Glomerular endothelial cell (primary cell): Measurements from ENCODE around the gene POU4F1. TPM values are rescaled to one million over a fixed set of nuclear protein-coding genes. Genes with fewer than 3 reads are reported as not detected.

Source experiments
- DNase-seq: peaks from one replicate; pipeline ENCODE4 v3.0.0-alpha.2; 2011; ENCODE audit warnings: low read depth, low spot score; ENCODE audit errors: extremely low read depth
- total RNA-seq: library from RNA; depleted of rRNA; stranded (reverse); fragments of >200 nt; gene quantifications from 2 replicates; pipeline ENCODE4 v1.2.3, GENCODE V29; 2015

Gene POU4F1
- total RNA-seq, 1 donor from 2014 or later: 0.12 TPM

DNA sequence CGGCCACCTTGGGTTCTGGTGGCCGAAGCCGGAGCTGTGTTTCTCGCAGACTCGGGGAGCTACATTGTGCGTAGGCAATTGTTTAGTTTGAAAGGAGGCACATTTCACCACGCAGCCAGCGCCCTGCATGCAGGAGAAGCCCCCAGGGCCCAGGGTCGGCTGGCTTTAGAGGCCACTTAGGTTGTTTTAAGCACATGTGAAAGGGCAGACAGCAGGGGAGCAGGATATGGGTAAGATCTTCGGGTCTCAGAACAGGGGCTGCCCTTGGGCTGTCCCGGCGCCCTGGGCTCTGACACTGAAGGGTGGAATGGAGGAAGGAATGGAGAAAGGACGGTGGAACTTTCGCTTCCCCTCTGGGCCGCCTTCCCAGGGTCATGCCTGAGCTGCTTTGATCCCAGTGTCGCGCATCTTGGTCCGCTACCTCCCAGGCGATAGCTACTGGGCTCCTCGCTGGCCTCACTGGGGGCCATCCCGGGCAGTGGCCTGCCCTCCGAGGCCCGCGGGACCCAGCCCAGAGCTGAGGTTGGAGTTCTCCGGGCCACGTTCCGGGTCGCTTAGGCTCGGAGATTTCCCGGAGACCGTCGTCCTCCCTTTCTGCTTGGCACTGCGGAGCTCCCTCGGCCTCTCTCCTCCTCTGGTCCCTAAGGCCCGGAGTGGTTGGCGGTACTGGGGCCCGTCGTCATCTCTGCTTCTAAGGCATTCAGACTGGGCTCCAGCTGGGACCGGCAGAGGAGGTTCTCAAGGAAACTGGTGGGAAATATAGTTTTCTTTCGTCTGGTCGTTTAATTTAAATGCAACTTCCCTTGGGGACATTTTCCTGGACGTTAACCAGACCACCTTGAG is 4.3 kb upstream of the POU4F1 start:
- DNase-seq: no peak

DNA sequence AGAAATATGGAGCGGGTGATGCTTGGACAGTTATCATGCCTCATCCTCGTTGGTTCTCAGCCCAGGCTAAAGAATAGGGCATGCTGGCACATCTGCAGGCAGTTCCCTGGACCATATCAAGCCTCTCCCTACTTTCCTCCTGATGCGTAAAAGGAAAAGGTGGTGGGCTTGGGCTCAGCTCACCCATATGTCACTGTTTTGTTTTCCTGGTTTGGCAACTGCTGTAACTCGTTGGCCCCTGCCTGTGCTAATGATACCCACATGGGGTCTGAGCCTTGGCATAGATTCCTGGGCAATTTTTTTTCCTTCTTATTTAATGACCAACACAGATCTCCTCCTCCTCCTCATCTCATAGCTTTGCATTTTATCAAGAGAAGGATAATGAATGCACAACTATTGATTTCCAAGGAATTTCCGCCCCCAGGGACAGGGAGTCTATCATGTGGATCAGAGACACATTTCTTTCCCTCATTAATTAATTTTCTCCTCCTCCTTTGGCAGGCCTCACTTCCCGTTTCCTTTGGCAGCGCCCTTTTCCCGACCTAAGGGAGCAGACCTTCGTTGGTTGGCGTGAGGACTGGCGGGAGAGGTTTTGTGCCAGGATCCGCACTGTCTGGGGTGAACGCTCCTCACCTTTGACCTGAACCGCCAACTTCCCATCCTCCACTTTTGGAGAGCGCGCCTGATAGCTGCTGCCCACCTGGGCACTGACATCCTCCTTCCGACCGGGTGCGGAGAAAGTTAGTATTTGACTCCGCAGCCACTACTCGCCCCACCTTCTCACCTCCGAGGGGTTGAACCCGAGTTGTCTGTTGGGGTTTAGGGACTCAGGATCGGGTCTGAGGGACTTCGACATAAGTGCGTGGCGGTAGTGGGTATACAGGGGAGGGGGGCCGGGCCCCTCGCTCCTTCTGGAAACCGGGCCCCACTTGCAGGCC is 3.4 kb upstream of the POU4F1 start:
- no peak for DNase-seq

DNA sequence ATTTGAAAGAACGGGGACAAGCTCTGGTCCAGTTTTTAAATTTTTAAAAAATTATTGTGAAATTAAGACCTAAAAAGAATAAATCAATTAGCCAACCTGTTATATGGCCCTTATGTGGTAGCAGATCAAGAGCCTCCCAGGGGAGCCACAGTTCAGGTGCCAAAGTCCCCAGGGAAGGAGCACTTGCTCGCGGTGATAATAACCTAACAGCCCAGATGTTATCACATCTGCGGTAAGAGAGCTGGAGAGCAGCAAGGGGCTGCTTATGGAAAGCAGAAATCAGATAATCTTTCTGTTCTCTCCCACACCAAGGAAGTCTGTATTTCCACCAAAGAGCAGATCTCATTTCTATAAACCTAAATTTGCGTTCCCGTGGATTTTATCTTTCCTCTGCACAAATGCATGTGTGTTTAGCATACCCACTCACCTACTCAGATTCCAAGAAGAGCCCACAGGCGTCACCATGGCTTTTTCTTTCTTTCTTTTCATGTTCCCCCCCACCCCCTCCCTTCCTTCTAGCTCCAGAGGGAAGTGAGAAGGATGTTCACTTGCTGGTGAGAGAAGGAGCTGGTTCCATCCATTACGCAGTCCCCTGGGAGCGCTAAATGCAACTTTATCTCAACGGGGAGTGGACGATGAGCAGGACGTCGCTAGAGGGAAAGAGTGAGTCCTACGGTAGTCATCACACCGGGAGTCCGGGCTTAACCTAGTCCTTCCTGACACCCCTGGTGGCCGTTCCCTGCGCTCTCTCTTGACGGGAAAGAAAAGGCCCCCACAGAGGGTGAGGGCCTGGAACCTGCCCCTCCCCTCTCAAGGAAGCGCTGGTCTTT is 1.6 kb upstream of the POU4F1 start:
- no peak for DNase-seq

DNA sequence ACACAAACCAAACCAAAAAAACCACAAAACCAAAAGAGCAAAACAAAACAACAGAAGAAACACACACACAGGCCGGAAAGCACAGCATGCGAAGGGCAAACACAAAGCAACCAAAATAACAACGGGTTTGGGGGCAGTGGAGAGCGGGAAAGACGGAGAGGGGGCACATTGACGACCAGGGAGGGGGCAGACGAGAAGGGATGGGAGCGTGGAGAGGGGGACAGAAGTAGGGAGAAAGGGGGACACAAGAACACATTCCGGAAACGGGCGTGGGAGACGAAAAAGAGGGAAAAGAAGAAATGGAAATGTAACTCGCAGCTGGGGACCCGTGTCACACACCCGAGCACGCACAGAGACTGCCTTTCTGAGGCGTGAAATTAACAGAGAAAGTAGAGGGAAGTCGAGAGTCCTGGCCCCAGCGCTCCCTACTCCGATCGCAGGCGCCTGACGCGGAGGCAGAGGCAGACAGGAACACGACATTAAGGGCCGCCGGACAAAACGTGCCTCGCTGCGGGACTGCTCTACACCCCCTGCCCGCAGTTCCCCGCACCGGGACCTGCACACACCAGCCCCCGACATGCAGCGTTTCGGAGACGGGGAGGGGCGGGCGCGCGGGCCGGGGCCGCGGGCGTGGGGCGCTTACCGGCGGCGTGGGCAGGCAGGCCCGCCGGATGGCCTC is 652 bp downstream of the POU4F1 start:
- no peak for DNase-seq

DNA sequence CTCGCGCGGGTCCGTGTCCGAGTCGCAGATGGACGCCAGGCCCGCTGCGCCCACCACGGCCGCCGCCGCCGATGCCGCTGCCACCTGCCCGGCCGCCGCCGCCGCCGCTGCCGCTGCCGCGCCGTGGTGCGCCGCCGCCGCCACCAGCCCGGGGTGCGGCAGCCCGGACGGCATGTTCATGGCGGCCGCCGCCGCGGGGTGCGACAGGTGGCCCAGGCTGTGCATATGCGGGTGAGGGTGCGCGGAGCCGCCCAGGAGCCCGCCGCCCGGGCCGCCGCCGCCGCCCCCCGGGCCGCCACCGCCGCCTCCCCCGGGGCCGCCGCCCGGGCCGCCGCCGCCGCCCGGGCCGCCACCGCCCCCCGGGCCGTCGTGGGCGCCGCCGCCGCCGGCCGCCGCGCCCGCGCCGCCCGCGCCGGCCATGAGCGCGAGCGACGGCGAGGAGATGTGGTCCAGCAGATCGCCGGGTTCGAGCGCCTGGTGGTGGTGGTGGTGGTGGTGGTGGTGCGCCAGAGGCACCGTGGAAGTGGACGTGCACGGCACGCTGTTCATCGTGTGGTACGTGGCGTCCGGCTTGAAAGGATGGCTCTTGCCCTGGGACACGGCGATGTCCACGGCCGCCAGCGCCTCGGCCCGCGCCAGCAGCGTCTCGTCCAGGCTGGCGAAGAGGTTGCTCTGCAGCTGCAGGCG is 1.3 kb downstream of the POU4F1 start:
- no peak for DNase-seq

DNA sequence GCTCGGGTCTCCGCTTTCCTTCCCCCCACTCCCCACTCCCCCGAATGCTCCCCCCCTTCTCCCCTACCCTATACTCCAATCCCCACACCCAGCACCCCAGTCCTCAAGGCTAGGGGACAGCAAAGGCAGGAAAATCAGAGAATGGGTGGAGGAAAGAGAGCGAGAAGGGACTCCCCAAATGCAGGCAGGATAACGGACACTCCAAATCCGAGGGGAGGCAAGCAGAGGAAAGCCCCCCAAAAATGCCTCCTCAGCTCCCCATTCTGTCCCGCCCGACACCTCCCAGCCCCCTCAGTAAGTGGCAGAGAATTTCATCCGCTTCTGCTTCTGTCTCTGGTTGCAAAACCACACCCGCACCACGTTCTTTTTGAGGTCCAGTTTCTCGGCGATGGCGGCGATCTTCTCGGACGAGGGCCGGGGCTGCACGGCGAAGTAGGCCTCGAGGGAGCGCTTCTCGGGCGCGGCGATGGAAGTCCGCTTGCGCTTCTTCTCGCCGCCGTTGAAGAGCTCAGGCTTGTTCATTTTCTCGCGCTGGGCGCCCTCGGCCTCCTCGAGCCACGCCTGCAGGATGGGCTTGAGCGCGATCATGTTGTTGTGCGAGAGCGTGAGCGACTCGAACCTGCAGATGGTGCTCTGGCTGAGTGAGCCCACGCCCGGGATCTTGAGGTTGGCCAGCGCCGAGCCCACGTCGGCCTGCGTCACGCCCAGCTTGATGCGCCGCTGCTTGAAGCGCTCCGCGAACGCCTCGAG is 2.1 kb downstream of the POU4F1 start:
- DNase-seq: no peak

DNA sequence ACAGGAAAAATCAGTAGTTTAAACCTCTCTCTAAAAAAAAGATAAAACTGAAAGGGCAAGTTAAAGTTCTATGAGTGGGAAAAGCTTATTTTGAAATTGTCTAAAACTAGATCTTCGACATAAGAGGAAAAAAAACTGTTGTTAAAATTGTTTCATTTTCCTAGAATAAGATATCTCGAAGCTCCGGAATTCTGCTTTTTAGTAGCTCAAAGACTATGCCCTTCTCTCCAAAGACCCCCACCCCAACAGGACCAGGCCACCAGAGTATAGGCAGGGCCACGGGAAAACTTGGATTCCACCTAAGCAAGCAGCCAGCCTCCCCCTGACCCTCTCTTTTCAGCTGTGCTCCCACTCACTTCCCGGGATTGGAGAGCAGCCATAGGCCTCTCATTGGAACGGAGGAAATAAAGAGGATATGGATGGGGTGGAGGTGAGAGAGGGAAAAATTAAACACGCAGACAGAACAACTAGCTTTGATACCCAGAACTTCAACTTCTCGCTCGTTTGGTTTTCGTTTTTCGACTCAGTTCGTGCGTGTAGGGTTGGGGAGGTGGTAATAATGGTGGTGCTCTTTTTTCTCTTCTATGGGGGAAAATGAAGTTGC is 3.0 kb downstream of the POU4F1 start:
- no peak for DNase-seq

DNA sequence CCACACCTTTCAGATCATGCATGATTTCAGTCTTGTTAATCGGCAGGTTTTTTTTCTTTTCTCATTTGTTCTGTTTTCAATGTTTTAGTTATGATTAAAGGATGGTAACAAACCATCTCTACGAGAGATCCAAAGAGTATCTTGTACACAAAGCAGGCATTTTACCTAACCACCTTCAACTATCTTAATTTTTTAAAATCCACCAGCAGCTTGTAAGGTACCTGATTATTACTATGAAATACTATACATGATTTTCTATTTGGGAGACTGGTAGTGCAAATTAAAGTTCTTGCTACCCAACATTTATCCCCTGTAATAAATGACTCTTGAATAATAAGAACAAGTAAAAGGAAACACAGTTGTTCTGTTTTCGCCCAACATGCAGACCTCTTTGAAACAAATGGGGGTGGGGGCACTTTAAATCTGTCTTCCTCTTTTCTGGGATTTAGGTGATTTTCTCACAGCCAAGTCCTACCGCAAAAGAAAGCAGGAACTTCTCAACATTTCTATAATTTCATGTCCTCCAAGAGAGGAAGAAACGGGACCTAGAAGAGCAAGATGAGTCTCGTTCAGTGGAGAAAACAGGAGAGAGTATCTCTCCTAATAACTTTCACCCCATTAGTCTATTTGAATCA is 3.6 kb downstream of the POU4F1 start:
- no peak for DNase-seq

DNA sequence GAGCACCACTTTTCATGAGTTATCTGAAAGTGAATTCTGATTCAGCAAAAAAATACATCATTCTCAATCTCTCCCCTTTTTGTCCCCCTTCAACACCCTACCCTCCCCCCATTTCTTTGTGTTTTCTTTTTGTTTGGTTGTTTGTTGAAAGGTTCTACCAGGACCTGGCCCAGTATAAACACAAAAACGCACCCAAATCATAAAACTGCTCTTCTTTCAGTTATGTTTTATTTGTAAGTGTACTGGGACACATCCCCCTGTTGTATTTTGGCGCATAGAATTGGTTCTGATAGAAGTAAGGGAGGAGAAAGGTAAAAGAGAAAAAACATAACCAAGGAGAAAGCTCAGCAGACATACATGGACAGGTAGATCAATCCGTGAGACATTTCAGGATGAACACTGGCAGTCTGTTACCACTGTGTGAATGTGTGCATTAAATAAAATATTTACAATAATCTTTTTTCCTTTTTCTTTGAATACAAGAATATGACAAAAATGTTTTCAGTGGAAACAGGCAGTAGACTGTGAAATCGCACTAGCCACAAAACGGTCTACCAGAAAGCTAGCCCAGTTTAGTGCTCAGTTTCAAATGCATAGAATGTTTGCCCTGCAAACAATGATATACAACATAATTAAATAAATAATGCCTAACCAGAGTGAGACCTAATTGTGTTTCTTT is 4.2 kb downstream of the POU4F1 start:
- no peak for DNase-seq

DNA sequence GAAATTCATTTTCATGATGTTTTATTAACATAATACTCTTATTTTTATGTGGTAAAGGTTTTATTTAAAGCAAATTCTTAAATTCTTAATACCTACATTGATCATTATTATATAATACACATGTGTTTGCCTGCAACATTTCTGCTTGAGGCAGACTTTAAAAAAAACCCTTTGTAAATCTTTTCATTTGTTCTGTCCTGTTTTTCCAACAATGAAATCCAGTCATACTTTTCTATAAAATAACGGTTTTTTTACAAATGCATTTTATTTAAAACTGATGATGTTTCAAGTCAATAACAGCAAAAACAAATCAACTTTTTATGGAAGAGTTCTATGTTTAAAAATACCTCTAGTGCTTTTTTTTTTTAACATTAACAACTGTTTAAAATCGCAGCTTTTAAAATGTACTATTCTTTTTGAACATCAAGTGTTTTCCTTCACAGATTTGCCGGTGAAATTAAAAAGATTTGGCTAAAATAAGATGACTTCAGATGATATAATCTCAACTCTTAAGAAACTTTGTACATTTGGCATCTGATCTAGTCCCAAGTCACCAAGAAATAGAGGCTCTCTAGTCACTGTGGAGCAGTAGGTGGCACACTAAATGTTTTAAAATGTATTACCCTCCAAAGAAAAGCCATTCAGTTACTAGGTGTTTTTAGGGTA is 5.1 kb downstream of the POU4F1 start:
- no peak for DNase-seq

DNA sequence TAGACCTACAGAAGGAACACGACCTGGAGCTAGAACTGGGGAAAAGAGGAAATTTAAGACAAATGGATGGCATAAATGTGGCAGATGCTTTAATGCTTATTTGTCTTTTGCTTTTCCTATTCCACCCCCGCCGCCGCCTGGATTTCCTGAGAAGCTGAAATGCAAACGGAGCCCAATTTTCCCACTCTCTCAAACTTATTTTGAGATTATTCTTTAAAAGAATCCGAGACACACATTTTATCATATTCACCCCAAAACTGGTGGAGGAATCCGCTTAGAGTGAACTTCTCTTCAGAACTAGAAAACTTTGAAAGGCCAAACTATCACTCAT is 5.8 kb downstream of the POU4F1 start:
- DNase-seq: no peak

DNA sequence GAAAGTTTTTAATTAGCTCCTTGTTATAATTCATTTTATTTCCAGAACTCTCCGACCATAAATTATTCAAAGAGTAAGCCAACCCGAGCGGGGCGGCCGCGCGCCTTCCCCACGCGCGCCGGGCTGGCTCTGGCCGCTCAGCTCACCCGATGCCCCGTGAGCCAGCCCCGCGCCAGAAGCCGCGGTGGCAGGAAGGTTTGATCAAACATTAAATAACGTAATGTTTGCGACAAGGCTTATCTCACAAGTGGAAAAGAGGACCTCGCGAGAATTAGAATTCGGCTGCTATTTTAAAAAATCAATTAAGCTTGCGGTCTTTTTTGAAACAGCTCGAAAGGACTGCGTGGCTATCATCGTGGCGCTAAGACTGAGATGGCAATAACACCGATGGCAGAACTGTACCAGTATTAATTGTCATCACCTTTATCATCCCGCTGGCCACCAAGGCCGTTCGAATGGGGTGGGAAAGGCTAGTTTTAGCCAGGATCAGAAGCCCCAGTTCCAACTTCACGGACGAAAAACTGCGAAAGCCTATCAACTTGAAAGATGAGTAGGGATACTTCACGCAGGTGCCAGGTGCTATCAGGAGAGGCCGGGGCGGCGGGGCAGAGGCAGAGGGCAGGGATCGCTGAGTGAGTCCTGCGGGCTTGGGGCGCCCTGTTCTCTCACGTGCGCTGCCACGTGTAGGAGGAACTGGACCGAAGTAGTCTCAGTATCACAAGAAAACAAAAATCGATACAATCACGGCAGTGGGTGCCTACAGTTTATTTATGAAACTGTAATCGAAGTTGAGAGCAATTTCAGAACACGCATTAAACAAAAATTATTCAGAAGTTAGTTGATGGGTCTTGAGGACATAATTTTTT is 6.4 kb downstream of the POU4F1 start:
- DNase-seq: no peak

DNA sequence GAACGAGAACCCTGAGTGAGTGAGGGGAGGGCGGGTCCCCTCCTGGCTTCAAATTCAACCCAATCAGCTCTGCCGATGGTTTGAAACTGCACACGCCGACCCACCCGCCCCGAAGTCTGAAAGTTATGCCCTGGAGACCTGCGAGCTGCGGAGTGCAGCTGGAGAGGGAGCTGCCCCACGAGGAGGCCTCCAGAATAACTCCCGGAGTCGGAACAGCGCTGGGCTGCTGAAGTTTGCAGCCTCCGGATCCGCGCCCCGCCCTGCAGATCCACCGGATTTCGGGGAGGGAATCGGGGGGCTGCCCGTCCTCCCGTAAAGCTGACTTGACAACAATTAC is 7.0 kb downstream of the POU4F1 start:
- DNase-seq: no peak

DNA sequence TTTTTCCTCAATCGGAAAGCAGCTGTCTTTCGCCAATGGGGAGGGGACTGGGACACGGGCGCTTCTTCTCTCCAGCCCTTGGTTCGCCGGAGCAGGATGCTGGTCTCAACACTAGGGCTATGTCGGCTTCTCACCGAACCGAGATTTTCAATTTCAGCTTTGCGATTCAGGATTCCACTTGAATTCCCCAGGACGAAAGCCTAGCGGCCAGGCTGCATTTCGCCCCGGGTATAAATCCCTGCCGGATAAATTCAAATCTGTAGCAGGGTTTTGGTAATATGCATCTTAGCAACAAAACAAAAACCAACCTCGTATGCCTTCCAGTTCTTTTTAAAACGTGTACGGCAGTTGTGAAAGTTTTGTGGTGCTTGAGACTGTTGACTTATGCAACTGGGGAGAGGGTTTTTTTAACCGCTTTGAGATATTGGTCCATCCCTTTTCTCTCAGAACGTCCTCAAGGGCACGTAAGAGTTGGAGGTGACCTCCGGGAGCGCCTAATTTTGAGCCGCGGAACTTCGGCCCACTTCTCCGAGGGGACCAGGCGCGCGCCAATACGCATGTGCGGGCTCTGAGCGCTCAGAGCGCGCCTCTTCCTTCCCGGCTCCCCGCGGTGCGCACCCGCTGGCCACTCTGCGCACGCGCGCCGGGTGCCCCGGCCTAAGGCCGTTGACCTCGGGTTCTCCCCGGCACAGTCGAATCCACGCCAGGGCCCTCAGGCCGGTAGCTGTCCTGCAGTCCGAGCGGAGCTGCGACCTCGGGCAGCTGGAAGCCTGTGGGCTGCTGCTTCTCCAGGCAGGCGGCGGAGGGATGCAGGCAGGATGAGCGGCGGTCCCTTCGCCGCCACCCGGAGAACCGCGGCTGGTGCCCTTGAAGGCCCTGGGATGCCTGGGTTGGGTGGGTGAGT is 7.6 kb downstream of the POU4F1 start:
- no peak for DNase-seq

DNA sequence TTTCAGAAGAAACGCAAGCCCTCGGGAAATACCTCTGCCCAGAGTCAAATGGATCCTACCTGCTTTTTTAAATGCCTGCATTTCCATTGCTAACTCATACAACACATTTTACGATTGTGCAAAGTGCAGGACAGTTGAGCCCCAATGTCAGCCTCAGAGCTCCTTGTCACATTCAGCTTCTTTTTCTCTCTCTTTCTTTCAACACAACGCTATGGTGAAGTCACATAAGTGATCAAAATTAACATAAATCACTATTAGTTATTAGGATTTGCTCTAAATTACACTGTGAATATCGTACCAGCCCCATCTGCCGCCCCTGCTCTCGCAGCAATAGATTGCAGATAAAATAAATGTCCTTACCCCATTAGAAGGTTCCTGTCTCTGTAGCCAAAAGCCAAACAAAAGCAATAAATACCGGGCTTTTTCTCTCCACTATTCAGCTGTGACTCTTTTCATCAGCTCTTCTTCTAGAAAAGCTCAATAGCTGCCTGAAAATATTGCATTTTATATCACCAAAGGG is 8.8 kb downstream of the POU4F1 start:
- DNase-seq: no peak
